ENCODE data around the gene VTA1.
"Not testable (repeated sequence)": the region's sequence is repeated elsewhere in the genome, so short reads cannot be mapped to it uniquely, and the experiment has no call there.

Gene VTA1

GRCh38 chr6:142146828-142147662 lies at the start of gene VTA1, which contains the start of gene NMBR:
Gene VTA1, plus strand, starts transcription at chr6:142147263. Its CDS starts 25 bp downstream, at chr6:142147288.
Gene NMBR, minus strand, starts transcription at chr6:142147122. Its CDS starts 58,464 bp downstream, at chr6:142088658.
- H3K4me3 ChIP-seq (ENCODE audit: low read depth, low read length) = peak within 1 kb of the TSS; percentile 89
- peak; percentile 99 for DNase-seq (ENCODE audit: low read depth)

GRCh38 chr6:142104820-142105219 lies 42.2 kb upstream of the VTA1 start:
- DNase-seq (ENCODE audit: low read depth); H3K4me3 ChIP-seq (ENCODE audit: low read depth, low read length): not testable (repeated sequence)

GRCh38 chr6:142110820-142111219 lies 36.2 kb upstream of the VTA1 start:
- not testable (repeated sequence) for H3K4me3 ChIP-seq (ENCODE audit: low read depth, low read length); DNase-seq (ENCODE audit: low read depth)

- DNase-seq (ENCODE audit: low read depth) = peak; percentile 25
- no peak overlapping the region for H3K4me3 ChIP-seq (ENCODE audit: low read depth, low read length)
Observed at GRCh38 chr6:142112451-142113061, 34.5 kb upstream of the VTA1 start.

- H3K4me3 ChIP-seq (ENCODE audit: low read depth, low read length) = no peak overlapping the region
- no peak for DNase-seq (ENCODE audit: low read depth)
Observed at GRCh38 chr6:142117366-142117765, 29.7 kb upstream of the VTA1 start.

- no peak overlapping the region for H3K4me3 ChIP-seq (ENCODE audit: low read depth, low read length)
- DNase-seq (ENCODE audit: low read depth) = no peak
Observed at GRCh38 chr6:142118328-142118727, 28.7 kb upstream of the VTA1 start.

- DNase-seq (ENCODE audit: low read depth) = peak; percentile 7
Observed at GRCh38 chr6:142118925-142119324, 28.1 kb upstream of the VTA1 start.

GRCh38 chr6:142121342-142121741 lies 25.7 kb upstream of the VTA1 start:
- DNase-seq (ENCODE audit: low read depth) = no peak
- H3K4me3 ChIP-seq (ENCODE audit: low read depth, low read length) = no peak overlapping the region

More at GRCh38 chr6:142118925-142119324, 28.1 kb upstream of the VTA1 start:
- no peak overlapping the region for H3K4me3 ChIP-seq (ENCODE audit: low read depth, low read length)

- no peak for DNase-seq (ENCODE audit: low read depth)
- H3K4me3 ChIP-seq (ENCODE audit: low read depth, low read length) = no peak overlapping the region
Observed at GRCh38 chr6:142130814-142131213, 16.2 kb upstream of the VTA1 start.

- DNase-seq (ENCODE audit: low read depth) = no peak
- H3K4me3 ChIP-seq (ENCODE audit: low read depth, low read length) = no peak within 1 kb of the TSS
Observed at GRCh38 chr6:142132625-142133024, 14.4 kb upstream of the VTA1 start, which contains the start of gene GJE1. Gene GJE1, plus strand, starts transcription at chr6:142132925. Its CDS starts 234 bp downstream, at chr6:142133159.

GRCh38 chr6:142138876-142139275 lies 8.2 kb upstream of the VTA1 start:
- no peak for DNase-seq (ENCODE audit: low read depth)

GRCh38 chr6:142141531-142141930 lies 5.5 kb upstream of the VTA1 start:
- H3K4me3 ChIP-seq (ENCODE audit: low read depth, low read length); DNase-seq (ENCODE audit: low read depth): not testable (repeated sequence)

More at GRCh38 chr6:142138876-142139275, 8.2 kb upstream of the VTA1 start:
- no peak overlapping the region for H3K4me3 ChIP-seq (ENCODE audit: low read depth, low read length)

- no peak overlapping the region for H3K4me3 ChIP-seq (ENCODE audit: low read depth, low read length)
- DNase-seq (ENCODE audit: low read depth) = peak; percentile 33
Observed at GRCh38 chr6:142152746-142153145, 5.7 kb downstream of the VTA1 start.

GRCh38 chr6:142153196-142153595 lies 6.1 kb downstream of the VTA1 start:
- no peak overlapping the region for H3K4me3 ChIP-seq (ENCODE audit: low read depth, low read length)
- DNase-seq (ENCODE audit: low read depth) = no peak

- no peak overlapping the region for H3K4me3 ChIP-seq (ENCODE audit: low read depth, low read length)
- no peak for DNase-seq (ENCODE audit: low read depth)
Observed at GRCh38 chr6:142154336-142154735, 7.3 kb downstream of the VTA1 start.

- no peak for DNase-seq (ENCODE audit: low read depth)
- H3K4me3 ChIP-seq (ENCODE audit: low read depth, low read length) = no peak overlapping the region
Observed at GRCh38 chr6:142155091-142155490, 8.0 kb downstream of the VTA1 start.

GRCh38 chr6:142155895-142156757 lies 9.1 kb downstream of the VTA1 start:
- no peak for DNase-seq (ENCODE audit: low read depth)

GRCh38 chr6:142156758-142157068 lies 9.7 kb downstream of the VTA1 start:
- H3K4me3 ChIP-seq (ENCODE audit: low read depth, low read length); DNase-seq (ENCODE audit: low read depth): not testable (repeated sequence)

More at GRCh38 chr6:142155895-142156757, 9.1 kb downstream of the VTA1 start:
- no peak overlapping the region for H3K4me3 ChIP-seq (ENCODE audit: low read depth, low read length)

GRCh38 chr6:142162780-142163179 lies 15.7 kb downstream of the VTA1 start:
- no peak for DNase-seq (ENCODE audit: low read depth)
- no peak overlapping the region for H3K4me3 ChIP-seq (ENCODE audit: low read depth, low read length)

GRCh38 chr6:142165227-142165626 lies 18.2 kb downstream of the VTA1 start:
- DNase-seq (ENCODE audit: low read depth) = no peak
- no peak overlapping the region for H3K4me3 ChIP-seq (ENCODE audit: low read depth, low read length)
